Measurements from ENCODE around the gene PIK3R2.

DNA sequence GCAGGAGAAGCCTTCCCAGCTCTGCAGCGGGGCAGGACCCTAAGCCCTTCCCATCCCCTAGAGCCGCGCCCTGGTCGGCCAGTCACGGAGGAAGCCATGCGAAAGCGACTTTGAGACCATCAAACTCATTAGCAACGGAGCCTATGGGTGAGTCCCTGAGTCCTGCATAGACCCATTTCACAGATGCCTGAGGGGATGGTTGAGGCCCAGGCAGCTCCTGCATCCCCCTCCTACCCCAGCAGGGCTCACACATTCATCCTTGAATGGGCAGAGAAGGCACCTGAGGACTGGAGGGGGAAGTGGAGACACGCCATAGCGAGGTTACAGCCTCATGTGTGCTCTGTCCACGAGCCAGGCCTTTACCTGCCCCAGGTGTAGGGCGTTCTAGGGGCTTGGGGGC lies 24.2 kb upstream of the PIK3R2 start:
- no peak for TF ChIP-seq POLR2AphosphoS5 (IDR thresholded peaks at IDR 0.05)
- no peak for TF ChIP-seq POLR2A (IDR thresholded peaks at IDR 0.05)

All from sigmoid colon (tissue), 4 donors.